Measurements from ENCODE around the gene MAP7D2. TPM values are rescaled to one million over a fixed set of nuclear protein-coding genes. Genes with fewer than 3 reads are reported as not detected.

MAP7D2 gene
- total RNA-seq, 2 donors from 2014 or later: 1.4 to 1.6 TPM

DNA sequence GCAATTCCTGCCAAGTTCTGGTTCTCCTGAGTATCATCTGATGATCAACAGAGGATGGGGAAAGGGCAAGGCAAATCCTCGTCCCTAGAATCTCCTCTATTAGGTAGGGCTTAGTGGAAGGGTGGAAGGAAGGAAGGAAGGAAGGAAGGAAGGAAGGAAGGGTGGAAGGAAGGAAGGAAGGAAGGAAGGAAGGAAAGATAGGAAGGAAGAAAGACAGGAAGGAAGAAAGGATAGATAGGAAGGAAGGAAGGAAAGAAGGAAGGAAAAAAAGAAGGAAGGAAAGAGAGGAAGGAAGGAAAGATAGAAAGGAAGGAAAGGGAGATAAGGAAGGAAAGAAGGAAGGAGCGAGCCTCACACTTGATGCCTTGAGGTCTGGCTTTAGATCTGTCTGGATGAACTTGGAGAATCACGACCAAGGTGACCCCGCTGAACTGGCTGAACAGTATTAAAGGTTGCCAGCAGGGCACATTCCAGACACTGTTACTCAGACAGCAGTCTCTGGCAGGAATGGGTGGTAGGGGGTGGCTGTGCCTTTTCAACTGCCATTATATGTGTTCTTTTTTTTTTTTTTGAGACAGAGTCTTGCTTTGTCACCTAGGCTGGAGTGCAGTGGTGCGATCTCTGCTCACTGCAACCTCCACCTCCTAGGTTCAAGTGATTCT, 57.1 kb downstream of the MAP7D2 start:
- no peak for DNase-seq
- ATAC-seq: no peak
- intact Hi-C loops (cut with DNase I, micrococcal nuclease): no loop called here

DNA sequence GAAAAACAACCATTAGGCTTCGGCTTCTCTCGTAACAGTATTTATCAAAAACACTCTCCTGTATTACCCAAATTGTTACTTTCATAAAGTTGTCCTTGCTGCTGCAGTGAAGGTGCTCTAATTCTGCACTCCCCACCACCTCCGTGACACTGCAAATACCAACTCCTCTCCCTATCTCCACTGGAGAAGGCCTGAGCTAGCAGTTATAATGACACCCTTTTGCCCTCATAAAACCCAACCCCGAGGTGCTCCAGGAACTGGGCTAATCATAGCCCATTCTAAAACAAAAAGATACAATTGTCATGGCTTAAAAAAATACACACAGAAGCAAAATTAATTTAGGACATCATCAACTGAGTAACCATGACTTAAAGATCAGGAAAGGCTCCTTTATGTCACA, 59.2 kb downstream of the MAP7D2 start:
- intact Hi-C loops (cut with DNase I, micrococcal nuclease): no loop called here
- ATAC-seq (peak; percentile 79), DNase-seq (no peak)

DNA sequence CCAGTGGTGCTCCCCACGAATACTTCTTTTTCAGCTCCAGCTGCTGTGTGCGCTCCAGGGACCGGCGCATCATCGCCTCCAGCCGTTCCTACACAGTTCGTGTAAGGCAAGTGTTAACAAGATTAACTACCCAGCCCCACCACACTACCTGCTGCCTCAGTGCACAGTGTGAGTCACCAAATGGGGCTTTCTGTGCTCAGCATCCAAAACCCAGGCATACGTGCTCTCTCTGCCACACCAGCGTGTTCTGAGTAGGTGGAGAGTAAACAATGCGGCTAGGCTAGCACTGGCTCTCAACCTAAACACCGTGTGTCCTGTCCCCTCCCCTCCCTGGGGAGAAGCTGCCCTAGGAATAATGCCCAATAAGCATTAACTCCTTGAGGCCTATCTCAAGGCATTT, 60.0 kb downstream of the MAP7D2 start:
- intact Hi-C loops (cut with DNase I, micrococcal nuclease): no loop called here
- no peak for ATAC-seq

DNA sequence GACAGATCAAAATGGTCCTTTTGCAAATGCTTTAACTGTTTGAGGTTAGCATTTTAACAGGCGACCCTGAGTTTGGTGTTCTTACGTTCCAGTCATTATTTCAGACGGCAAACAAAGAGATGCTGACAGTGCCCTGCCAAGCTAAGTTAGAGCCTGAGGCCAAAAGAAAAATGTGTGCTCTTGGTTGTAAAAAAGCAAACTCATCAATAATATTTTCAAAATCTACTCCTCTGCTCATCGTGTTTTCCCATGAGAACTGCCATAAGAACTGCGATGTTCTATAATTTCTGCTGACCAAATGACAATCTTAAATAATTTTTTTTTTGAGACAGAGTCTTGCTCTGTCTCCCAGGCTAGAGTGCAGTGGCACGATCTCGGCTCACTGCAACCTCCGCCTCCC, 63.2 kb downstream of the MAP7D2 start:
- intact Hi-C loops (cut with DNase I, micrococcal nuclease): no loop called here
- no peak for DNase-seq
- no peak for ATAC-seq

More for the DNA sequence above, 60.0 kb downstream of the MAP7D2 start:
- no peak for DNase-seq

DNA sequence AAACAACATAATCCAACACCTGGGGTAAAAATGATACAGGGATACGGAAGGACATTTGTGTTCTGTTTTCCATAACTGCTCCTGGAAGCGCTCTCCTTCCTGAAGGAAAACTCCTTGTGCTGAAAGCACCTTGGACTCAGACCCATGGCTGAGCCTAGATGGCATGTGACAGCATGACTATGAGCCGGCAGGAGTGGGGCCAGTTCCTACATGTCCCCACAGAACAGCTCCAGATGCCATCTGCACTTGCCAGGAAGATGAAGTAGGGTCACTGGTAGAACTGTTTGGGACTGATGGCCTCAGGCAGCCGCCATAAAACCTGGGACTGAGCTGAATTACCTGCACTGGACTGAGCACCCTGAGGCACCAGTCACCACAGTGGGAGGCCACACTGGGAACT, 69.8 kb downstream of the MAP7D2 start:
- ATAC-seq (no peak), DNase-seq (no peak)
- intact Hi-C loops (cut with DNase I, micrococcal nuclease): no loop called here

DNA sequence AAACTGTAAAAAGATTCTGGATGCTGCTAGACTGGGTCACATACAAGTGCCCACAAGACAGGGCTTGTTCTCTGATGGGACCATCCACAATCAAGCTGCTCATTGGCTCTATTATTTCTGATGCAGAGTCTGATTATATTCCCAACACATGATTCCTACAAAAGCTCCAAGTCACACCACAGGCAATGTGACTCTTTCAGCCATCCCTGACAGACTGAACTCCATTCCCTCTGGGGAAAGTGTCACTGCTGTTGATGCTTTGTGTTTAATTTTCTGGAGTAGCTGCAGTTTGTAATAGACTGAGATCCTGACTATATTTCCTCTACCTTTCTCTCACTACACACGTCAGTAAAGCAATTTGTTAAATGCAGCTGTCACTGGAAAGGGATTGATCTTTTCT, 70.5 kb downstream of the MAP7D2 start:
- intact Hi-C loops (cut with DNase I, micrococcal nuclease): no loop called here
- DNase-seq (no peak), ATAC-seq (no peak)

DNA sequence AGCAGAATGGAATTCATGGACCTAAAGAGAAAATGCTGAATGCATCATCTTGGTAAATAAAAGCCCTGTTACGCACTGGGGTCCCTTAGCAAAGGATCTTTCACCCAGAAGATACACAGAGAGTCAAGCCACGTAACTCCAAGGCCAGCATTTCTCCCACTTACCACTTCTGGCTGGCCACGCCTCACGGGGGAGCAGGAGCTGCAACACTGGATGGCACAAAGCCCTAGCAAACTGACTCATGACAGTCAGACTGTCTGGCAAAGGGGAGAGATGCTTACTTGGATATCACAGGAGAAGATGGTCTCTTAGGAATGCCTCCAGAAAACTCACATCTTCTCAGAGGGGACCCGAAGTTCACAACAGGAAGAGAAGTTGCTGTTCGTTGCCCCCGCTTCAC, 74.5 kb downstream of the MAP7D2 start:
- DNase-seq (no peak), ATAC-seq (no peak)
- intact Hi-C loops (cut with DNase I, micrococcal nuclease): no loop called here

DNA sequence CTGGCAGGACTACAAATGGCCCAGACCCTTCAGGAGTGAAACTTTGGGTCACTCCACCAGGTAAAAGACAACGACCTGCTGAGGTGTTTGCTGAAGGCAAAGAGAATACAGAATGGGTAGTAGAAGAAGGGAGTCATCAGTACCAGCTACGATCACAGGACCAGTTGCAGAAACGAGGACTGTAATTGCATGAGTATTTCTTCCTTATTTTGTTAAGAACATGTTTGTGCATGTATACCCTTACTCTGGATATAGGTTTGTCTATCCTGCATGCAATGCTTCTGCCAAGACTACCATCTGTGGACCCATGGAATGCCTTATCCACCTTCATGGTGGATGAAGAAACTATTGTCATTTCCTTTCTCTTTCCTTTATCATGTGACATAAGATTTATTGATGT, 77.7 kb downstream of the MAP7D2 start:
- DNase-seq: no peak
- no peak for ATAC-seq
- intact Hi-C loops (cut with DNase I, micrococcal nuclease): no loop called here

DNA sequence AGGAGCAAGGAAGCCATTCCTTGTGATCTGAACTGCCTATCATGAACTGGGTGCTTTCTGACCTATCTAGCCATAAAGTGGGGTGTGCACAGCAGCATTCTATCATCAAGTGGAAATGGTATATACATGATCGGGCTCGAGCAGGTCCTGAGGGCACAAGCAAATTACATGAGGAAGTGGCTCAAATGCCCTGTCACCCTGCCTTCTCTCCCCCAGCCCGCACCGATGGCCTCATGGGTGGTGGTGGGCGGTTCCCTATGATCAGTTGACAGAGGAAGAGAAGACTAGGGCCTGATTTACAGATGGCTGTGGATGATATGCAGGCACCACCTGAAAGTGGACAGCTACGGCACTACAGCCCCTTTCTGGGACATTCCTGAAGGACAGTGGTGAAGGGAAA, 79.5 kb downstream of the MAP7D2 start:
- DNase-seq (no peak), ATAC-seq (peak; percentile 59)
- intact Hi-C loops (cut with DNase I, micrococcal nuclease): no loop called here

DNA sequence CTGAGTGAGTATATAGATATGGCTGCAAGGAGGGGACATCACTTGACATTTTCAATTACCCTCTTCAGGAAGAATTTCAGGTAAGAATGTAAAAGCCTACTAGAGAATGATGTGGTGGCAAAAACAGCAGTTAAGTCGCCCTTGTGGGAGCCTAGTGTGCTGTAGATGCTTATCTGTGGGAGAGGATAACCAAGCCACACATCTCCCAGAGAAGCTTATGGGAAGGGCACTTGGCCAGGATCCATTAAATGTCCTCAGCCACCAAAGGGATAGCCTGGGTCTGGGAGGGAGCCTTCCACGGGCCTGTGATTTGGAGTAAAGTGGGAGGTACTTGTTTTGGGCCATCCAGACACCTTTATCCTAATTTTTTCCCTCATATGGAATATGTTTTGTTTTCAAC, 84.5 kb downstream of the MAP7D2 start:
- intact Hi-C loops (cut with DNase I, micrococcal nuclease): no loop called here

DNA sequence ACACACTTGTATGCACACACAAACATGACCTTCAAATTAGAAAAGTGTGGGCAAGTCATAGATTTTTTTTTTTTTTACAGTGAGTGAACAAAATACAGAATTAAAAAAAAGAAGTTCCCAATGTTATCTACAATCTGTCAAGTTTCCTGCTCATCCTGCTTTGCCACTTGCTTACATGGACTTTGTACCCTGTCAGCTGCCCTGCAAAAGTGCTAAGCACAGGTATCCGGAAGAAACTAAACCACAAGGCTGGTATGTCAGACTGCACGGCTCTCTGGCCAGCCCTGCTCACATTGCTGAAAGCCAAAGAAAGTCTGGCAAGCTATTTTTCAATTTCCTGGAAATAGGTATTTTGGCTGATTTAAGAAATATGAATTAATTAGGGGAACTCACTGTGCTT, 87.0 kb downstream of the MAP7D2 start:
- DNase-seq: peak; percentile 68 to 74
- intact Hi-C loops (cut with DNase I, micrococcal nuclease): no loop called here
- ATAC-seq: peak; percentile 98

More for the DNA sequence above, 84.5 kb downstream of the MAP7D2 start:
- DNase-seq: no peak
- ATAC-seq: no peak

DNA sequence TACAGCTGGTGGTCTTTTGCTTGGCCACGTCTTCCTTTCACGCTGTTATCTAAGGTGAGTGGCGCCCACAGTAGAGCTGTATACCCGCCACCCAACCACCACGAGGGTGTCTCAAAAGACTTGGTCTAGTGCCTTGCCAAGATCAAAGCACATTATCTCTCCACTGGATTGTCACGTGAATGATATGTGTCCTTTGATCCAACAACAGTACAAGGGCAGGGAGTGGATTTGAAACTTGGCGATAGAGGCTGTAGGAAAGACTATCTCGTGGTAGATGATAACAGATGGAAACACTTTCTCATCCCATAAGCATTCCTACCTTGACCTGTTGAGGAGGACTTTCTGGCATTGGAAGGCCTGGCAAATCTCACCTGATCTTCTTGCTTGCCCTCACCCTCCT, 88.1 kb downstream of the MAP7D2 start:
- ATAC-seq: no peak
- intact Hi-C loops (cut with DNase I, micrococcal nuclease): no loop called here
- DNase-seq: no peak

DNA sequence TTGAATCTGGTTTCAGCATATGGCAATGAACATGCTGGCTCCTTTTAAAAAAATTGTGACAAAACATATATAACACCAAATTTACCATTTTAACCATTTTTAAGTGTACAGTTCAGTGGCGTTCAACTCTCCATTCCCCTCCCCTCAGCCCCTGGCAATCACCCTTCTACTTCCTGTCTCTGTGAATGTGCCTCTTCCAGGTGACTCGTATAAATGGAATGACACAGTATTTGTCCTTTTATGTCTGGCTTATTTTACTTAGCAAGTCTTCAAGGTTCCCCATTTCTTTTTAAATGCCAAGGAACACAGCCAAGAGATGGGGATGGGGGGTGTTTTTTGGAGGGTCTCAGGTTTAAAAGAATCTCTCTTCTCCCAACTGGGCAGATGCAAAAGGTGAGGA, 90.4 kb downstream of the MAP7D2 start:
- no peak for ATAC-seq
- intact Hi-C loops (cut with DNase I, micrococcal nuclease): no loop called here
- no peak for DNase-seq

DNA sequence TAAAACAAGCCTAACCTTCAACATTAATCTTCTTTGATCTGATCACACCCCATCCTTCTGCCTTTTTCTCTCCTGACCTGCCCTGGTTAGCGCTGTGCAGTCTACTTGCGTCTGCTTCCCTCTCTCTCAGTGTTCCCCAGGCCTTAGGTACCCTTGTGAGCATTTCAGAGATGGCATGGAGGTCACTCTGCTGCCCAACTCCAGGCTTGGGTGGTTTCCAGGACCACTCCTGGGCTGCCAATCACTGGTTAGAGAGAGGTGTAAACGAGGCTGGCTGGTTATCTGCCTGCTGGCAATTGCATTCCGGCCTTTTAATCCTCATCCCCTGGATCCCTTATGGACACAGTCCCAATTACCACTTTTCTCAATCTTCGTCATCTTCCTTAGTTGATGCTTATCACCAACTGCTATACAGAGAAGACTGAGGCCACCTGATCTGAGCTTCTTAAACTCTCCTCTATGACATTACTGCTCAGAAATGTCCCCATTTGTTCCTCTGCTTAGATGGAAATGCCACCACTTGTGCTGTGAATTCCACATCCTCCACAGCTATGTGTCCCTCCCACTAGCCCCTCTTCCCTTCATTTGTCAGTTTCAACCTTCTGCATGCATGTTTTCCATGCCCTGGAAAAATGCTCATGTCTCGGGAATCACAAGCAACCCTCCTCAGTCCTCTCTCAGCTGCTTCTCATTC, 96.9 kb downstream of the MAP7D2 start:
- intact Hi-C loops (cut with DNase I, micrococcal nuclease): no loop called here

DNA sequence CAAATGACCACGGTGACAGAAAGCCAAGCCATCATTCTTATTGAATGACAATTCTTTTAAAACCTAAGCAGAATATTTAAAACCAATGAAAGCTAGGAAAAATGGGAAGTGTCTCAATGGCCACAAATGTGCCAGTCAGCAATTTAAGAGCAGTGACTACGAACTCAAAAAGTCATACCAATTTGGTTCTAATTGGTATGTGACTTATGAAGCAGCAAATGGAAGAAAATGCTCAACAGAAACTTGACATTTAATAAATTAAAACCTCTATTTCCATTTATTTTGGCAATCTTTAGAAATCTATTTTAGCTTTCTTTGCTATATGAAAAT, 100.1 kb downstream of the MAP7D2 start:
- intact Hi-C loops (cut with DNase I, micrococcal nuclease): no loop called here
- no peak for ATAC-seq
- no peak for DNase-seq

More for the DNA sequence above, 96.9 kb downstream of the MAP7D2 start:
- DNase-seq (no peak), ATAC-seq (no peak)

DNA sequence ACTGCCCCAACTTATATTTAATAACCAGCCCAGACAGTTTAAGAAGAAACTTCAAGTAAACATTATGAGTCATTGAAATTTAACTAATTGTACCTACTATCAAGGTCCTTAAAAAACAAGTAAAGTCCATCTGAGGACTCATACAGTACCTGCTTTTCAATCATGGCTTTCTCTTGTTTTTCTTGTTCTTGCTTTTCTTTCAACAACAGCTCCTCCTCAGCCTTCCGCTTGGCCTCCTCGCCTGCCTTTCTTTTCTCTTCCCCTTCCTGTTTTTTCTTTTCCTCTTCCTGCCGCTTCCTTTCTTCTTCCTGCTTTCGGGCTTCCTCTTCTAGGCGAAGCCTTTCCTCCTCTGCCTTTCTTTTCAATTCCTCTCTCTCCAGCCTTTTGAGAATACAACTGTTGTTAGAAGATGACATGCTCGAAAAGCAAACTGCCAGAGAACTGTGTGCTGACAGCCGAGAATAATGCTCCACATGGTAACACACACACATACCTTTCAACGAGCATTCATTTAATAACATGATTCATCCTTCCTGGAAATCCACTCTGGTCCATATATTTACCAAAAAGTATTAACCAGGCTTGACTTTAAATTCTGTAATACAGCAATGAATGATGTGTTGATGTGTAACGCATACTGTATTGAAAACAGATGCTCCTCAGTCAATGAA, 100.6 kb downstream of the MAP7D2 start:
- no peak for DNase-seq
- no peak for ATAC-seq
- intact Hi-C loops (cut with DNase I, micrococcal nuclease): no loop called here

DNA sequence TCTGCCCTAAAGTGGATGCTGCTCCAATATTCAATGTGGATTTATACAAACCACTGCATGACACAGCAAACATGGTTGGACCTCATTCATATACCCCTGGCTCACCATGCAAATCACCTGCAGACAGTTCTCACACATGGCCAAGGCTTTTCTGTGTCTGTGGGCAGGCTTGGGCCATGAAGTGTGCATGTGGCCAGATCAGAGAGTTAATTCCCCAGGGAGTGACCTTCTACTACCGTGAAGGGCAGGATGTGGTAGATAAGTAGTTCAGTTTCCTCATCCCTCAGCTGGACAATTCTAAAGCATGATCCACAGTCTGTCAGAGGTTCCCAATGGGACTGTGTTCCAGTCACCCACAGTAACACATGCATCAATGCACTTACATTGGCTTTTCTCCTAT, 101.3 kb downstream of the MAP7D2 start:
- ATAC-seq: no peak
- intact Hi-C loops (cut with DNase I, micrococcal nuclease): no loop called here
- DNase-seq: no peak

DNA sequence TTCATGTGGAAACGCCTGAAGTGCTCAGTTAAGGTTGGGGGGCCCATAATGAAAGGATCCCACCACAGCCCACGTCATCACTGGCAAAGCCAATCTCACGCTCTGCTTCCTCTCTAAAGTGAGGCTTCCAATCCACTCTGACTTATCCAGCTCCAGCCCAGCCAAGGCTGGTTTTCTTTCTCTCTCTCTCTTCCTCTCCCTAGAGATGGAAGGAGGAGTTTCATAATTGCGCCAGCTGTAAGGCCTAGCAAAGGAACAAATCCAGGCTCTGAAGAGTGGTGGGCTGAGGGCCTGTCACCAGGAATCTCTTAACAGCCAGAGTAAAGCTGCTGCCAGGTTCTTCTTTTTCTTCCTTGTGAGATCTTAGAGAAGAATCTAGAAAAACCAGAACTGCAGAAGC, 105.1 kb downstream of the MAP7D2 start:
- DNase-seq (no peak), ATAC-seq (no peak)
- intact Hi-C loops (cut with DNase I, micrococcal nuclease): no loop called here

DNA sequence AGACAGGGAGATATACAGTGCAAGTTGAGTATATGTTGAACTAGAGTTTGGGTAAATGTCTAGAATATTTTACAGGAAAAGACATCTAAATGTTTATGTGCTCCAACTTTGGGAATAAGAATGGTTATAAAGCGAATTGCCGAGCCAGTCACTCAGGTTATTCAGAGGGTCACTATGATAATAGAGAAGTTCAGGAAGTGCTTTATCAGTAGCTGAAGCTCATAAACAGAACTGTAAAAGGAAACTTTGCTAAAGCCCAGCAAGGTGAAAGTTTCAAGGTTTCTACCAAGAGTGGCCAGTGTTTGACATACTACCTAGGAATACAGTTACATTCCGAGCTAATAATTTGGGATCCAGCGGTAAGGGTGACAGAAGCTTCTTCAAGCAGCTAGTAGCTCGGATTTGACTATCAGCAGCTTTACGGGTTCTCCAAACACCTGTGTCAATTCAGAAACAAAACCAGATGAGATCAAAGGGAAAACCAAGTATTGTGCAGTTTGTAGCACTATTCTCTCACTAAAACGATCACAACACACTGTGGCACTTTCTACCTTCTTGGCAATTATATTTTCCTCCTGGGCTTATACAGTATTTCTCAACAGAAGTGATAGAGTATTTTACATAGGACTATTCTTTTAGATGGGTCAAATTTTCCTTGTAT, 108.6 kb downstream of the MAP7D2 start:
- intact Hi-C loops (cut with DNase I, micrococcal nuclease): loop anchor here in 1 of 2 donors (10.0 kb wide), 1 partner anchor 103 kb away; no protein-coding TSS in a partner anchor
- ATAC-seq (peak; percentile 85), DNase-seq (no peak)

DNA sequence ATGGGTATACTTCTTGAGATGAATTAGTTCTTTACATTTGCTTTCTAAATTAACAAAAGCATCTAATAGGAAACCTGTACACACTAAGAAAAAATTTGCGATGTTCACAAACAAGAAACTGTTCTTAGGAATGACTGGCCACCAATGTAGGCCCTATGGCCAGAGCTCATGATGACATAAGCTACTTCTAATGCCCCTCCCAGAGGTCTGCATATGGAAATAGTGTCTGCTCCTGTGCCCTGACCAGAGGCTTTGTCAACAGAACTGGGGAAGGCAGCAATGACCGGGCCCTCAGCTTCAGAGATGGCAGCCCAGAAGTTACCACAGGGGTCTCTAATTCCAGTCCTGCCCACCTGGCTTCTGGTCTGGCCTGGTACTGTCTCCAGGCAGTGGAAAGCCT, 110.8 kb downstream of the MAP7D2 start:
- ATAC-seq: no peak
- intact Hi-C loops (cut with DNase I, micrococcal nuclease): loop anchor here in 1 of 2 donors (10.0 kb wide), 1 partner anchor 101 kb away; no protein-coding TSS in a partner anchor

More for the DNA sequence above, 110.8 kb downstream of the MAP7D2 start:
- no peak for DNase-seq
